Activated naive CD4-positive, alpha-beta T cell treated with anti-CD3 and anti-CD28 coated beads, Interleukin-2, amount 50 U/mL, for 72 hours (primary cell): ENCODE data around the gene IPCEF1. TPM values are rescaled to one million over a fixed set of nuclear protein-coding genes. Genes with fewer than 3 reads are reported as not detected.

Experiments
- ATAC-seq, 2 donors: fragments of 150-1000 bp; cut with Tn5 transposase; 2 replicates each; pipeline ENCODE4 v1.10.0; 2021; ENCODE audit warnings: mild to moderate bottlenecking in 2 of 2, moderate library complexity in 2 of 2
- DNase-seq, 2 donors: peaks; one replicate each; pipeline ENCODE4 v3.0.0; 2021 to 2022; ENCODE audit warnings: low spot score in 2 of 2
- H3K27ac Mint-ChIP-seq, 2 donors: one replicate each; pipeline ENCODE4 v1.8.0; 2022; ENCODE audit warnings: mild to moderate bottlenecking in 2 of 2, mixed read lengths in 2 of 2
- H3K36me3 Mint-ChIP-seq, 2 donors: one replicate each; pipeline ENCODE4 v1.8.0; 2022; ENCODE audit warnings: mixed read lengths in 2 of 2
- H3K9me3 Mint-ChIP-seq, 2 donors: one replicate each; pipeline ENCODE4 v1.8.0; 2022; ENCODE audit warnings: mixed read lengths in 2 of 2
- total RNA-seq, 2 donors: library from RNA; stranded (reverse); gene quantifications; one replicate each; pipeline ENCODE4 v1.2.3, GENCODE V29; 2022

Gene IPCEF1
- 10 to 100 TPM in 1 of 2 donors, 1 to 10 TPM in 1; 8.8 to 19.1 TPM for total RNA-seq

- H3K9me3 Mint-ChIP-seq = peaks cover 8 to 10% of the 10 kb centered on the region in 2 donors
- H3K27ac Mint-ChIP-seq = peak within 1 kb of the TSS in 1 of 2 donors; percentile 30
- DNase-seq (no peak), ATAC-seq (no peak)
- H3K36me3 Mint-ChIP-seq = peaks cover 0 to 6% of the 10 kb centered on the region in 2 donors
Observed at GRCh38 chr6:154356690-154357089, at the start of gene IPCEF1. TSS of gene IPCEF1 (minus strand) at chr6:154356803. CDS start at chr6:154265947, 90,856 bp downstream.

GRCh38 chr6:154406301-154406700, 49.7 kb upstream of the IPCEF1 start:
- DNase-seq = no peak
- no peaks in the 10 kb centered on the region for H3K36me3 Mint-ChIP-seq
- H3K27ac Mint-ChIP-seq = no peak overlapping the region
- no peak for ATAC-seq
- H3K9me3 Mint-ChIP-seq = no peaks in the 10 kb centered on the region

GRCh38 chr6:154404791-154405400, 48.3 kb upstream of the IPCEF1 start:
- Mint-ChIP-seq H3K36me3 (no peaks in the 10 kb centered on the region), H3K27ac (no peak overlapping the region), H3K9me3 (no peaks in the 10 kb centered on the region)
- DNase-seq (no peak), ATAC-seq (peak in 1 of 2 donors; percentile 65)

GRCh38 chr6:154403788-154404187, 47.2 kb upstream of the IPCEF1 start:
- ATAC-seq (peak in 1 of 2 donors; percentile 70), DNase-seq (no peak)
- no peak overlapping the region for H3K27ac Mint-ChIP-seq
- H3K36me3 Mint-ChIP-seq = no peaks in the 10 kb centered on the region
- H3K9me3 Mint-ChIP-seq = no peaks in the 10 kb centered on the region

GRCh38 chr6:154402081-154402780, 45.6 kb upstream of the IPCEF1 start:
- ATAC-seq (no peak), DNase-seq (no peak)
- Mint-ChIP-seq H3K9me3 (no peaks in the 10 kb centered on the region), H3K36me3 (no peaks in the 10 kb centered on the region), H3K27ac (no peak overlapping the region)

GRCh38 chr6:154399097-154399496, 42.5 kb upstream of the IPCEF1 start:
- Mint-ChIP-seq H3K27ac (no peak overlapping the region), H3K36me3 (no peaks in the 10 kb centered on the region), H3K9me3 (no peaks in the 10 kb centered on the region)
- no peak for ATAC-seq
- no peak for DNase-seq

- Mint-ChIP-seq H3K27ac (no peak overlapping the region), H3K36me3 (no peaks in the 10 kb centered on the region), H3K9me3 (no peaks in the 10 kb centered on the region)
- DNase-seq (no peak), ATAC-seq (no peak)
Observed at GRCh38 chr6:154397491-154398195, 41.0 kb upstream of the IPCEF1 start.

- no peaks in the 10 kb centered on the region for H3K9me3 Mint-ChIP-seq
- ATAC-seq = no peak
- DNase-seq = no peak
- no peak overlapping the region for H3K27ac Mint-ChIP-seq
- H3K36me3 Mint-ChIP-seq = no peaks in the 10 kb centered on the region
Observed at GRCh38 chr6:154395878-154396277, 39.3 kb upstream of the IPCEF1 start.

GRCh38 chr6:154395316-154395715, 38.7 kb upstream of the IPCEF1 start:
- DNase-seq = no peak
- no peaks in the 10 kb centered on the region for H3K9me3 Mint-ChIP-seq
- no peaks in the 10 kb centered on the region for H3K36me3 Mint-ChIP-seq
- no peak overlapping the region for H3K27ac Mint-ChIP-seq
- ATAC-seq = no peak

GRCh38 chr6:154394571-154394970, 38.0 kb upstream of the IPCEF1 start:
- no peak for ATAC-seq
- H3K9me3 Mint-ChIP-seq = no peaks in the 10 kb centered on the region
- H3K27ac Mint-ChIP-seq = no peak overlapping the region
- H3K36me3 Mint-ChIP-seq = no peaks in the 10 kb centered on the region
- no peak for DNase-seq

- Mint-ChIP-seq H3K36me3 (peaks cover 0 to 9% of the 10 kb centered on the region in 2 donors), H3K27ac (no peak overlapping the region), H3K9me3 (peaks cover 6 to 11% of the 10 kb centered on the region in 2 donors)
- ATAC-seq (no peak), DNase-seq (no peak)
Observed at GRCh38 chr6:154390034-154390433, 33.4 kb upstream of the IPCEF1 start.

GRCh38 chr6:154388803-154389202, 32.2 kb upstream of the IPCEF1 start:
- DNase-seq (no peak), ATAC-seq (no peak)
- Mint-ChIP-seq H3K9me3 (peaks cover 6 to 11% of the 10 kb centered on the region in 2 donors), H3K27ac (no peak overlapping the region), H3K36me3 (peaks cover 0 to 9% of the 10 kb centered on the region in 2 donors)

- H3K36me3 Mint-ChIP-seq = peaks cover 4 to 9% of the 10 kb centered on the region in 2 donors
- H3K27ac Mint-ChIP-seq = no peak overlapping the region
- ATAC-seq = no peak
- peaks cover 9 to 18% of the 10 kb centered on the region in 2 donors for H3K9me3 Mint-ChIP-seq
- no peak for DNase-seq
Observed at GRCh38 chr6:154386848-154387717, 30.5 kb upstream of the IPCEF1 start.

- Mint-ChIP-seq H3K9me3 (peaks cover 6 to 17% of the 10 kb centered on the region in 2 donors), H3K27ac (no peak overlapping the region), H3K36me3 (peaks cover 4 to 6% of the 10 kb centered on the region in 2 donors)
- ATAC-seq (no peak), DNase-seq (no peak)
Observed at GRCh38 chr6:154384191-154384590, 27.6 kb upstream of the IPCEF1 start.

- peaks cover 3 to 8% of the 10 kb centered on the region in 2 donors for H3K9me3 Mint-ChIP-seq
- H3K27ac Mint-ChIP-seq = no peak overlapping the region
- no peak for ATAC-seq
- H3K36me3 Mint-ChIP-seq = peaks cover 0 to 4% of the 10 kb centered on the region in 2 donors
- no peak for DNase-seq
Observed at GRCh38 chr6:154383273-154383672, 26.7 kb upstream of the IPCEF1 start.

- ATAC-seq = no peak
- Mint-ChIP-seq H3K27ac (no peak overlapping the region), H3K36me3 (peaks cover 0 to 4% of the 10 kb centered on the region in 2 donors), H3K9me3 (peaks cover 3 to 7% of the 10 kb centered on the region in 2 donors)
- no peak for DNase-seq
Observed at GRCh38 chr6:154382740-154383139, 26.1 kb upstream of the IPCEF1 start.
